Suppressor macrophage (primary cell): Measurements from ENCODE around the gene SRP14.
A peak's percentile ranks its signal among the peaks of the same experiment; 100 is the strongest.
"Not testable (repeated sequence)": the region's sequence is repeated elsewhere in the genome, so short reads cannot be mapped to it uniquely, and the experiment has no call there.

ENCODE experiments used
- DNase-seq, 4 experiments: peaks; one replicate each; pipeline ENCODE4 v3.0.0-alpha.2; 2020 to 2022
- total RNA-seq, 17 experiments: gene quantifications; one replicate each; lab custom pipeline; 2026; ENCODE audit warnings: mixed read lengths in 6 of 17, inconsistent platforms in 3 of 17; lab: John Stamatoyannopoulos, UW

SRP14 gene, protein sequence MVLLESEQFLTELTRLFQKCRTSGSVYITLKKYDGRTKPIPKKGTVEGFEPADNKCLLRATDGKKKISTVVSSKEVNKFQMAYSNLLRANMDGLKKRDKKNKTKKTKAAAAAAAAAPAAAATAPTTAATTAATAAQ
- total RNA-seq: 52.0 to 140 (median 107) reads per million in 17 experiments

DNA sequence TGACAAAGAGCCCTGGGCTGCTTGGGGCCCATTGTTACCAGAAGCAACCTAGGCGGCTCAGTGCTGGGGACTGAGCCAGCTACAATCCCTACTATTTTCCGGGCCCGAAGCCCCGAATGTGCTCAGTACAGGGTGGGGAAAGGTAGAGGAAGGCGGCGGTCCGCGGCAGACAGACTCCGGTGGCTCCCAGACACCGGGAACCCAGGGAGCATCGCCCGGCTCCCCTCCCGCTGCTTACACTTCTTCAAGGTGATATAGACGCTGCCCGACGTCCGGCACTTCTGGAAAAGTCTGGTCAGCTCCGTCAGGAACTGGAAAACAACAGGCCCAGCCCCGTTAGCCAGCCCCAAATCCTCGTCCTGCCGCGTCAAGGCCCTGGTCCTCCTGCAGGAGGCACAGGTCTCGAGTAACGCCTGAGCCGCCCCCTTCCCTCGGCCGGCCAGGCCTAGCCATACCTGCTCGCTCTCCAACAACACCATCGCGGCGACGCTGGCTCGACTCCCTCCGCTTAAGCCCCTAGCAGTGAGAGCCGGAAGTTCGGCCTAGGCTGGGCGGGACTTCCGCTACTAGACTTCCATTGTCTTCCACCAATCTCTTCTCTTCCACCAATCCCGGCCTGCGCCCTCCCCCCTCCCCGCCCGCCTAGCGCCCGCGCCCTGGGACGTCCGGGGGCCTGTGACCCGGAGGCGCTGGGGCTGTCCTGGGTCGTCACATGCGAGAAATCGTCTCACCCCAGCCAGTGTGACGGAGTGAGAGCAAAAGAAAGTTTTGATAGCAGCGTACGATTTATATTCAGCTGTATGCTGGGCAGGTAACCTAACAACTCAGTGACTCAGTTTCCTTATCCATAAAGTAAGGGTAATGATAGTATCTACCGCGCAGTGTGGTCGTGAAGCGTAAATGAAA is at the start of gene SRP14:
Gene SRP14 (minus strand): TSS at position 544 of the 906 bp plus-strand sequence. CDS start 65 bp downstream, at position 479.
- DNase-seq: peak; percentile 94 to 97 (median 96)

DNA sequence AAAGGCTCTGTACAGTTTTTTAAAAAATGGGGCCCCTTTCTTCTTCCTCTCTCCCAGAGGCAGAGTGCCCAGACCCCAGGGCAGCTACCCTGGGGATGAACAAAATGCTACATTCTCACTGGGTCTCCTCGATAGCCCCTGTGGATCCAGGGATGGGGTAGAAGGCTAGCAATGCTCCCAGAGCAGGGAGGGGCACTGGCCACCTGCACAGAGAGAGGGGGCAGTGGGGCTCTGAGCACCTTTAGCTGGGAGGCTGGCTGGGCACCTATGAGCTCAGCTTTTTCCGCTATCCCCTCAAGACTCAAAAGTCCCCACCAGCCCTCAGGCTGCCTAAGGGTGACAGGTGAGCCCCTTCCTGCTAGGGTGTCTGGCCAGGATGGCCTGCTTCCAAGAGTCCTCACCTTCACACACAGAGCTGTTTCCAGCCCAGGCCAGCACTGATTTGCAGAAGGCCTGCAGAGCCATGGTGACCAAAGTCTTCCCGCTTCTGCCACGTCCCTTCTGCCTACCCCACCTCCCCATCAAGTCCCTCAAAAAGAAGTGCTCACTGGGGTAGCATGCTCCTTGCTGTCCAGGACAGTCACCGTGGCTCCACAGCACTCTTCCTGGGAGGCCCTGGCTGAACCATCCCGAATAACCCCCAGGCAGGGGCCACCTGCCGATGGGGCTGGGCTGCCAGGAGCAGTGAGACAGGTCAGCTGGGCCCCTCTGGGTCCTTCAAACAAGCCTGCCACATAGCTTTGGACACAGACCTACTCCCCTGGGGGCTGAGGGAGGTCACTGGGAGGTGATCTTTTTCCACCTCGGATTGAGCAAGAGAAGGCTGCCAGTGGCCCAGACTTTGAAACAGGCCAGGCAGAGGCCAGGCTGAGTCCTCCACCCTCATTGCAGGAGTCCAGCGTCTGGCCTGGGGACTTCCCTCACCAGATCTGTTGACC is 49.3 kb upstream of the SRP14 start:
- peak in 2 of 4 experiments; percentile 40 to 48 for DNase-seq

- DNase-seq: no peak
Measured at GRCh38 chr15:40087068-40087810, 48.3 kb upstream of the SRP14 start.

GRCh38 chr15:40085266-40085665 is 46.3 kb upstream of the SRP14 start:
- no peak for DNase-seq

GRCh38 chr15:40084650-40085049 is 45.7 kb upstream of the SRP14 start:
- no peak for DNase-seq

DNA sequence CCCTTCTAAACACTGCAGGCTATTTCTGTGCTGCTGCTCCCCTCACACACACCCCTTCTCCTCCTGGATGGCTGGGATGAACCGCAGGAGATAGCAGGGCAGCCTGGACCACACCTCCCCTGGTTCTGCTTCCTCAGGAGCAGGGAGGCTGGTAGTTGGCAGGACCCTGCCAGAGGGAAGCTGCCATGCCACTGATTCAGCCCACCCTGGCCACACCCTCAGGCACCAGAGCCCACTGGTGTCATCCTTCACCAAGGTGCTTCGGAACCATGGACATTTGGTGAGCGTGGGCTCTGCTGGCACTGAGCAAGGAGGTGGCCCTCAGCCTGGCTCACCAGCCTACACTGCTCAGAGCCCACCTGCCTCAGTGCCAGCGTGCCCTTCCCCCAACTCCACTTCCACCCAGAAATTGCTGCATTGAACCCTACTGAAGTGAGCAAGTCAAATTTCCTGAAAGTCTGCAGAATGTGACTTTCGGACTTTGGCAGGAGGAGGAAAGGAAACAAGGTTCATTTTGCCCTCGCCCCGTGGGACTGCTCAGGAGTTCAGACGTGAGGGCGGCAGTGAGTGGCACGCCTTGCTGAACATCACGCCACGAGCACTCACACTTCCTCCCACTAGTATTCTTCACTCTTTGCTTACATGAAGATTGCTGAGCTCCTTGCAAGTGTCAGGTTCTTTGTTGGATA is 43.4 kb upstream of the SRP14 start:
- peak in 1 of 4 experiments; percentile 32 for DNase-seq

DNA sequence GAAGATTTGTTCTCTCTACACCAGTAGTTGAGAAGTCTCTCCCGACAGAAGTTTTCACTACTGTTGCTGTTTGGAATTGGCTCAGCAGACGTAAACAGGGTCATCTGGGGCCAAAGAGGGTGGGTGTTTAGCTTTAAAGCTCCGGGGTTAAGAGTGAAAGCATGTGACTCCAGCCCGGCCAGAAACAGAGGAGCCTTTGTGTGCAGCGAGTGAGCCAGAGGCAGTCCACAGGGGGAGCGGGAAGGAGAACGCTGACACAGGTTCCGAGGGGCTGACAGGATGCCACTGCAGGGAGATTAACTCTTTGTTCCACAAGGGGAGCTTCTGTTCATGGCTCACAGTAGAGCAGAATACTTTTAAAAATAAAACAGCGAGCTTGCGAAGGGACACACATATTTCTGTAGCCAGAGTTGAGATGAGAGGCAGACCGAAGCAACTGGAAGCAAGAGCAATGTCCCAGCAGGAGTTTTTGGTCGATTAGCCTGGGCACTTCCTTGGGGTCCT is 42.8 kb upstream of the SRP14 start:
- DNase-seq: peak; percentile 76 to 88 (median 87)

GRCh38 chr15:40080847-40081246 is 41.9 kb upstream of the SRP14 start:
- DNase-seq: no peak

DNA sequence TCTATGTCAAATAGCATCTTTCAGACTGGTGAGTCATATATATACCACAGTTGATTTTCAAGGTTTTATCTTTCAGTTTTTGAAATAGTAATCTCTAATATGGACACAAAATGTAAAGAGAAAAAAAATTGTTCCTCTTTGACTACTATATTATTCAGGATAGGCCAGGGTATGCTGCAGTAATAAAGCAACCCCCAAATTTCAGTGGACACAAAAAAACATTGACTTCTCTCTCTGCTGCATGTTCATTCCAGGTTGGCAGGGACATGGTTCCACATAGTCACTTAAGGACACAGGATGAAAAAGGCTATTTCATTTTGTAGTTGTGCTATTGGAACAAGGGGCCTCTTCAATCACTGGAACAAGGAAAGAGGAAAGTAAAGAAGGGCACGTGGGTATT is 41.1 kb upstream of the SRP14 start:
- DNase-seq: no peak

DNA sequence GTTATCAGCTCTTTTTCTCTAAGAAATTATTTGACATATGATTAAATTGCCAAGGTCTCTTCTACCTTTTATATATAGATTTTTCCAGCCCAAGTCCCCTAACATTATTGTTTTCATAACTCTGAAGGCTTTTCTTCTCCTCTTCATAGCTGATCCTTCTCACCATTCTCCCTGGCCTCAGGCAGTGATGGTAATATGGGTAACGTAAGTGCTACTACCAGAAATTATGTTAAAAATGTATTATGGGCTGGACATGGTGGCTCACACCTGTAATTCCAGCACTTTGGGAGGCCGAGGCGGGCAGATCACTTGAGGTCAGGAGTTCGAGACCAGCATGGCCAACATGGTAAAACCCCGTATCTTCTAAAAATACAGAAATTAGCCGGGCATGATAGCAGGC is 40.5 kb upstream of the SRP14 start:
- DNase-seq: no peak

- peak; percentile 29 to 66 (median 64) for DNase-seq
Measured at GRCh38 chr15:40075298-40076044, 36.5 kb upstream of the SRP14 start.

DNA sequence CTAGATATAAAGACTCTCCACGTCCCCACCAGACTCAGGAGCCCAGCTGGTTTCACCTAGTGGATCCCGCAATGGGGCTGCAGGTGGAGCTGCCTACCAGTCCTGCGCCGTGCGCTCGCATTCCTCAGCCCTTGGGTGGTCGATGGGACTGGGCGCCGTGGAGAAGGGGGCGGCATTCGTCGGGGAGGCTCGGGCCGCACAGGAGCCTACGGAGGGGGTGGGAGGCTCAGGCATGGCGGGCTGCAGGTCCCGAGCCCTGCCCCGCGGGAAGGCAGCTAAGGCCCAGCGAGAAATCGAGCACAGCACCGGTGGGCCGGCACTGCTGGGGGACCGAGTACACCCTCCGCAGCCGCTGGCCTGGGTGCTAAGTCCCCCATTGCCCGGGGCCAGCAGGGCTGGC is 35.7 kb upstream of the SRP14 start:
- DNase-seq: not testable (repeated sequence)

GRCh38 chr15:40073716-40074490 is 34.9 kb upstream of the SRP14 start:
- not testable (repeated sequence) for DNase-seq

DNA sequence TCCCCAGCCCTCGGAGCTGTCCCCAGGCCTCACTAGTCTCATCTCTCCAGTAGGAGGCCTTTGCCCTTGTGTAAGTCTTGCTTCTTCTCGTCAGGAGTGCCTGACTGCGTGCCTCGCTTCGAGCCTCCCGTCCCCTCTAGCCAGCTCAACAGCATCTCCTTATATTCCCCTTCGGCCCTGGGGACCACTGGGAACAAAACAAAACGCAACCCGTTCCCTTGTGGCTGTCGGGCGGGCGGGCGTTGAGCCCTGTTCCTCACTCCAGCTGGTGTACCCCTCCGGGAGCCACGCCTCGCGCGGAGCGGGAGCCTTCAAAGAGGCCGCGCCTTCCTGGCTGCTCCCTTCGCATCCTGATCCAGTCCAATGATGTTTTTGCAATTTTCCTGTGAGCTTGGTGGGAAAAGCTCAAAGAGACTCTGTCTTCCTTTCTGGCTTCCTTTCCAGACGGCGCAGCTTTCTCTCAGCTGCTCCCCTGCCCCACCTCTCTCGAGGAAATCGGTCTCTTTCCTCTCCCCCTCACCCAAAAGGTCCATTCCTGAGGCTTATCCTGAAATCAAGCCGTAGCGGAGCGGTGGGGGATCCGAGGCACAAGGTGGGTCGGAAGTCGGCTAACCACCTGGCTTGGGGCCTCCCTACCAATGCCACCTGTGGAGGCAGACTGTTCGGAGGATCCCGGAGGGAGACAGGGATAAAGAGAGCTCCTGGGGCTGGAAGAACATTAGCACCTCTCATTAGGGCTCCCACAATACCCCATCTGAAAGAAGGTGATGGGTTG is 33.4 kb upstream of the SRP14 start:
- no peak for DNase-seq

DNA sequence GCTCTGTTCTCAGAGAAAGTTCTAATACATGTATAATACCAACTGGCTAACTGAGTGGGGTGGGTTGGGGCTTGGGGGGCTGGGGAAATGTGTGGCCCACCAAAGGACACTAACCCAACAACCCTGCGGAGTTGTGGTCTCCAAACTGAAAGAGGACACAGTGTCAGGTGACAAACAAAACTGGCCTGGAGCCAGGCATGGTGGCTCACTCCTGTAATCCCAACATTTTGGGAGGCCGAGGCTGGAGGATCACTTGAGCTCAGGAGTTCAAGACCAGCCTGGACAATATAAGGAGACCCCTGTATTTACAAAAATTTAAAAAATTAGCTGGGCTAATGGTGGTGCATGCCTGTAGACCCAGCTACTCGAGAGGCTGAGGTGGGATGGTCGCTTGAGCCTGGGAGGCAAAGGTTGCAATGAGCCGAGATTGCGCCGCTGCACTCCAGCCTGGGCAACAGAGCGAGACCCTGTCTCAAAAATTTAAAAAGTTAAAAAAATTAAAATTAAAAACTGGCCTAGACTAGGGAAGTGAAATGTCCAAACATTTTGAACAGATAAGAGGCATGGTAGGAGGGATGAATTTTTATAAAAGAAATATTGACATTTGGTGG is 31.7 kb upstream of the SRP14 start:
- no peak for DNase-seq

DNA sequence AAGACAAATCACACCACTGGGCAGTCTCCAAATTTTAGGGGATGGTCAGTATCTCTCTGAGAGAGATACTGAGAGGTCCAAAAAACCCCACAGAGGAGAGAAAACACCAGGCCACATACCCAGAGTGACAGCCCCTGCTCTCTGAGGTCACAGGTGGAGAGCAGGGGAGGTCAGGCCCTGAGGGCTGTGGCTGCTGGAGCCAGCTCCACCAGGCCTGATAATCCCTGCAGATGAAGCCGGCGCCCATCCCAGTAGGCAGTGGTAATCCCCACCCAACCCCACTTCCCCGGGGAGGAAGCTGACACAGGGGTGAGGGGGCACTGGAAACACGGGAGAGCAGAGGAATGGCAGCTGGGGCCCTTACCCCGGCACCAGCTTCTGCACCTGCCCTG is 31.2 kb upstream of the SRP14 start:
- DNase-seq: no peak

DNA sequence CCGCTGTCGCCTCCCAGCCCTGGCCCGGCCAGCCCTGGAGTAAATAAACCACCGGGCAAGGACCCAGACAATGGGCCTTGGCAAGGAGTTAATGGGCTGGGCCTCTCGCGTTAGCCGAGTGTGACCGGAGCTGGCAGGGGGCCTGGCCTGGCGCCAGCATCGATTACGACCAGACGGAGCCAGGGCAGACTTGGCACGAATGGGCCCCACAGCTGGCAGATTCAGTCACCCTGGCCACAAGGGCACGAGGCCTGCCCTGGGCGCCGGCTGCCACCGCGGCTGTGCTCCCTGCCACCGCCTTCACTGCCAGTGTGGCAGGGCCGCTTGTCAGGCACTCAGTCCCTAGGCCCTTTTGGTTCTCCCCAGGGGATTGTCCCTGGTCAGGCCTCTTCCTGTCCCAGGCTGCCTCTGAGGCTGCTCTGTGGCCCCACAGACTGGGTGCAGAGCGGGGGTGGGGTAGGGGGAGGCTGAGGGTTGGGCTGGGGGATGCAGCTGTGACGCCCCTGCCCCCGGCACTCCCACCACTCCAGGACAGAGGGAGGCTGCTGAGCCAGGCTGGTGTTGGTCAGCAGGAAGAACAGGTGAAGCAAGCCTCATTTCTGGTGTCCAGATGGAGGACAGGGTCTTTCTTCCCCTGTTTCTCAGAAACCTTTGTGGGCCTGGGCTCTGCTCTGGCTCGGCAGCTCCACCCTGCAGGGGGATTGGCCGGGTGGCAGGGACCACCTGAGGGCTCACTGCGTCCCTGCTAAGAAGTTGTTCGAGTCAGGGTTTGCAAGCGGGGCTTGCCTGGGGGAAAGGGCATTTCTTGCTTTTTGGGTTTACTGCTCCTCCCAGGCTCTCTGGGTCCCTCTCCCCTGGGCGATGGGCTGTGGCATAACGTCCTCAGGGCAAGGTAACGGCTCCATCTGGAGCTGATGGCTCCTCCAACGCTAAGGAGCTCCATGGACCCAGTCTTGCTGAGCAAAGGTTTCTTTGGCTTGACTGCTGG is 30.5 kb upstream of the SRP14 start:
- peak in 2 of 4 experiments; percentile 11 to 41 for DNase-seq
